Dendritic cell treated with granulocyte-macrophage colony-stimulating factor and Interleukin-4, amounts not matched to agents 40 ng/mL and 50 ng/mL, for 4 days (primary cell): ENCODE measurements around the gene LSAMP.
"Not testable (repeated sequence)": the region's sequence is repeated elsewhere in the genome, so short reads cannot be mapped to it uniquely, and the experiment has no call there.

Experiments
- H3K27ac Mint-ChIP-seq: one replicate; pipeline ENCODE4 v1.8.0; 2022; ENCODE audit warnings: mild to moderate bottlenecking, mixed read lengths
- H3K27me3 Mint-ChIP-seq: one replicate; pipeline ENCODE4 v1.8.0; 2022; ENCODE audit warnings: mild to moderate bottlenecking, mixed read lengths
- H3K36me3 Mint-ChIP-seq: one replicate; pipeline ENCODE4 v1.8.0; 2022; ENCODE audit warnings: low read depth, mixed read lengths
- H3K4me1 Mint-ChIP-seq: one replicate; pipeline ENCODE4 v1.8.0; 2022; ENCODE audit warnings: low read depth, mixed read lengths
- H3K4me3 Mint-ChIP-seq: one replicate; pipeline ENCODE4 v1.8.0; 2022; ENCODE audit warnings: mild to moderate bottlenecking, moderate library complexity, mixed read lengths
- H3K9me3 Mint-ChIP-seq: one replicate; pipeline ENCODE4 v1.8.0; 2022; ENCODE audit warnings: mixed read lengths
- intact Hi-C: fragments of 100-400 bp; cut with micrococcal nuclease; formaldehyde crosslinking; loops from one replicate; pipeline ENCODE4 v1.15.0; 2022

The LSAMP gene

DNA sequence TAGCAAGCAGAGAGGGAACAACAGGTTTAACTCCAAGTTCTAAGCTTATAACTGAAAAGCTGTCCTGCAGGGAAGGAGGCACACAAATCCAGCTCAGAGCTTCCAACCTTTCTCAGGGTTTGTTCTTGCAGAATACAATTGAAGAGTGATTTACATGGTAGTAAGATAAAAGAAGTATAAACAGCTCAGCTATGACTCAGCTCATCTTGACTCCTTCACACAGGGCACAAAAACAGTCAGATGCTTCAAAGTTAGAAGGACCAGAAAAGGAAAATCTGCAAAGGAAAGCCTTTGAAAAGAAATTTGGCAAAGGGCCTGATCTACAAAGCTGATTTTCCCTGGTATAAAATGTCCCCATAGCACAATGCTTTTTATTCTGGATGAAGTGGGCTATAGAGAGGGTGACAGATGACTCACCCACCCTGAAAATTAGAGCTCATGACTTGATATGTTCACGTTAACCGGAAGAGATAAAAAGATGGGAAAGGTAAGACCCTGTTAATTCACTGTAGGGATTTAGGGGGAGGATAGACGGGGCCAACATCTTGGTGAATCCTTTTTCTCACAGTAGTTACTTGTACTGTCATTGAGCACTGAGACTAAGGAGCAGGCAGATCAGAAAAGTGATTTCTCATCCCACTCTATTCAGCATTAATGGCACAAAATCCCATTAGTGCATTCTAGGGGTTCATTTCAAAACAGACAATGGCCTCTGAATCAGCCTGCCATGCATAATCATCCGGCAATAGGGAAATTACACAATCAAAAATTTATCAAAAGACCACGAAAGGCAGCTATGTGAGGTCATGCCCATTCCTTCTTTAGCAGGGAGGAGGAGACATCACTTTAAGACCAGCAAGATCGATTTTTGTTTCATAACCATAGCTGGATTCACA, 678.5 kb downstream of the LSAMP start:
- intact Hi-C loops: no loop called here
- Mint-ChIP-seq H3K27ac (no peak overlapping the region), H3K4me3 (no peak overlapping the region), H3K4me1 (no peaks in the 10 kb centered on the region), H3K9me3 (no peaks in the 10 kb centered on the region), H3K27me3 (no peaks in the 10 kb centered on the region), H3K36me3 (no peaks in the 10 kb centered on the region)

DNA sequence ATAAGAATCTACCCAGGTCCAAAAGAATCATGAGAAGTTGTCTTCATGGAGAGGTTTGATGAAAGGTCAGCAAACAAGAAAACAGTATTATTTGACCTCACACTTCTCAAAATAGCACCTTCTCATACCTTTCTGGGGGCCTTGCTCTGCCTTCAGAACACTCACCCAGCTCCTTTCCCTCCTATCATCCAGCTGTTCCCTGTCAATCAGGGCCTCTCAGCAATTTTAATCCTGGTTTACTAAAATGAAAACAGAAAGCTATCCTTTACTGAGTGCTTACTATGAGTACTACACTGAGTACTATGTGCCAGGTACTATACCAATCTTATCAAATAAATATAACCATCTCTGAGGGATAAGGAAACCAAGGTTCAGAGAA, 683.4 kb downstream of the LSAMP start:
- Mint-ChIP-seq H3K27me3 (no peaks in the 10 kb centered on the region), H3K27ac (no peak overlapping the region), H3K9me3 (no peaks in the 10 kb centered on the region), H3K4me1 (no peaks in the 10 kb centered on the region), H3K4me3 (no peak overlapping the region), H3K36me3 (no peaks in the 10 kb centered on the region)
- intact Hi-C loops: no loop called here

DNA sequence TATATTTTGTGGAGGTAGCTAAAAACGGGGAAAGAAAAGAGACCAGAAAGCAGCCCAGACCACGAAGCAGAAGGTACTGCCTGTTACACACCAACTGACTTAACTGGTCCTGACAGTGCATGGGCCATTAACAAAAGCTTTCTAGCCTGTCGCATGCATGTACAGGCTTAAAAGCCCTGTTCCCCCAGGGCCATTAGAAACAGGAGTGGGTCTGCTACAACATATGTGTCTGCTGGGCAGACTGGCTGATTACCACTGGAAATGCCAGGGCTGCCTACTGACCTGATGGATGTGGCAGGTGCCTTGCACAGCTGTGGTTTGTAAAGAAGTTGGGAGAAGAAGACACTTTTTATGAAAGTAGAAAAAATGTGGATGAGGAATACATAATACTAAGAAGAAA, 684.6 kb downstream of the LSAMP start:
- Mint-ChIP-seq H3K4me1 (no peaks in the 10 kb centered on the region), H3K27ac (no peak overlapping the region), H3K9me3 (no peaks in the 10 kb centered on the region)

GRCh38 chr3:115758076-115758763, 687.1 kb downstream of the LSAMP start:
- no peak overlapping the region for H3K27ac Mint-ChIP-seq
- H3K27me3 Mint-ChIP-seq: no peaks in the 10 kb centered on the region
- H3K4me3 Mint-ChIP-seq: no peak overlapping the region
- intact Hi-C loops: no loop called here
- H3K9me3 Mint-ChIP-seq: peaks cover 11% of the 10 kb centered on the region
- no peaks in the 10 kb centered on the region for H3K4me1 Mint-ChIP-seq
- H3K36me3 Mint-ChIP-seq: no peaks in the 10 kb centered on the region

More for the DNA sequence above, 684.6 kb downstream of the LSAMP start:
- intact Hi-C loops: no loop called here
- Mint-ChIP-seq H3K4me3 (no peak overlapping the region), H3K27me3 (no peaks in the 10 kb centered on the region), H3K36me3 (no peaks in the 10 kb centered on the region)

GRCh38 chr3:115752978-115753377, 692.3 kb downstream of the LSAMP start:
- H3K9me3 Mint-ChIP-seq: peaks cover 17% of the 10 kb centered on the region
- H3K36me3 Mint-ChIP-seq, H3K4me1 Mint-ChIP-seq, H3K4me3 Mint-ChIP-seq, intact Hi-C loops, H3K27me3 Mint-ChIP-seq, H3K27ac Mint-ChIP-seq: not testable (repeated sequence)
